ENCODE results near the gene RIPOR2.
"Not testable (repeated sequence)": the region's sequence is repeated elsewhere in the genome, so short reads cannot be mapped to it uniquely, and the experiment has no call there.

Gene RIPOR2

GRCh38 chr6:24950218-24950941, 14.6 kb upstream of the RIPOR2 start:
- no peak overlapping the region for H3K4me3 ChIP-seq (ENCODE audit: low read depth in 1 of 2, low read length in 2 of 2)
- no peaks in the 10 kb centered on the region for H3K9me3 ChIP-seq (ENCODE audit: low read length)
- no peaks in the 10 kb centered on the region for H3K4me1 ChIP-seq (ENCODE audit: insufficient read depth, low read length)
- no peak overlapping the region for H3K27ac ChIP-seq (ENCODE audit: low read depth, low read length)
- no peaks in the 10 kb centered on the region for H3K27me3 ChIP-seq (ENCODE audit: control insufficient read depth in 1 of 2, insufficient read depth in 2 of 2, low read length in 2 of 2)
- H3K36me3 ChIP-seq (ENCODE audit: insufficient read depth, low read length), result no peaks in the 10 kb centered on the region
- no peak overlapping the region for H3K9ac ChIP-seq (ENCODE audit: low read length)

- Histone ChIP-seq H3K36me3 (ENCODE audit: insufficient read depth, low read length) (no peaks in the 10 kb centered on the region), H3K27ac (ENCODE audit: low read depth, low read length) (no peak overlapping the region), H3K9ac (ENCODE audit: low read length) (no peak overlapping the region), H3K27me3 (ENCODE audit: control insufficient read depth in 1 of 2, insufficient read depth in 2 of 2, low read length in 2 of 2) (no peaks in the 10 kb centered on the region), H3K4me1 (ENCODE audit: insufficient read depth, low read length) (no peaks in the 10 kb centered on the region), H3K9me3 (ENCODE audit: low read length) (peaks cover 3% of the 10 kb centered on the region), H3K4me3 (ENCODE audit: low read depth in 1 of 2, low read length in 2 of 2) (no peak overlapping the region)
Observed at GRCh38 chr6:24949020-24949569, 13.3 kb upstream of the RIPOR2 start.

DNA sequence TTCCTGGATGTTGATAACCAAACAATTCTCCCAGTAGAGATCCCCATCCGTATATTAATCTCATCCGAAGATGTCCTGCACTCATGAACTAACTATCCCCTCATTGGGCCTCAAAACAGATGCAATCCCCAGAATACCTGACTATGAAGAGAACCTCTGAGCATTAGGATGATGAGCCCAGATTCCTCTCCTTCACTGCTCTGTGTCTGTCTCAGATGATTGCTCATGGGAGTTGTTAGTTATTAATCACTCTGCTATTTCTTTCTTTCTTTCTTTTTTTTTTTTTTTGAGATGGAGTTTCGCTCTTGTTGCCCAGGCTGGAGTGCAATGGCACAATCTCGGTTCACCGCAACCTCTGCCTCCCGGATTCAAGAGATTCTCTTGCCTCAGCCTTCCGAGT, 12.5 kb upstream of the RIPOR2 start:
- not testable (repeated sequence) for H3K9me3 ChIP-seq (ENCODE audit: low read length); H3K27ac ChIP-seq (ENCODE audit: low read depth, low read length); H3K27me3 ChIP-seq (ENCODE audit: control insufficient read depth in 1 of 2, insufficient read depth in 2 of 2, low read length in 2 of 2); H3K4me1 ChIP-seq (ENCODE audit: insufficient read depth, low read length); H3K4me3 ChIP-seq (ENCODE audit: low read depth in 1 of 2, low read length in 2 of 2); H3K9ac ChIP-seq (ENCODE audit: low read length); H3K36me3 ChIP-seq (ENCODE audit: insufficient read depth, low read length)

DNA sequence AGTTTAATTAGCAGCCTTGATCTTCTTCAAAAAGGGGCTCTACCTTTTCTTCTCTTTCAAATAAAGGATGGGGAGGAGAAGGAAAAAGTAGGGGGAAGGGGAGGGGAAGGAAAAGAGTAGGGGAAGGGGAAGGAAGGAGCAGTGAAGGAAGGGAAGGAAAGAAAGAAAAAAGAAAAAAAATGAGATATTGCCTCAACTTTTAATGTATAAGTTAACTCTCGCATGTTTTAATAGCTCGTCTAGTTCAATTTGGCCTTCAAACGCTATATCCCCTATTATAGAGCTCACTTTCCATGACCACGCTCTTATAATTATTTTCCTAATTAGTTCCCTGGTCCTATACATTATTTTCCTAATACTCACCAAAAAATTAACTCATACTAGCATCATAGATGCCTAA, 11.9 kb upstream of the RIPOR2 start:
- Histone ChIP-seq H3K4me3 (ENCODE audit: low read depth in 1 of 2, low read length in 2 of 2) (no peak overlapping the region), H3K4me1 (ENCODE audit: insufficient read depth, low read length) (no peaks in the 10 kb centered on the region), H3K36me3 (ENCODE audit: insufficient read depth, low read length) (no peaks in the 10 kb centered on the region), H3K27ac (ENCODE audit: low read depth, low read length) (no peak overlapping the region), H3K9me3 (ENCODE audit: low read length) (peaks cover 4% of the 10 kb centered on the region), H3K9ac (ENCODE audit: low read length) (no peak overlapping the region), H3K27me3 (ENCODE audit: control insufficient read depth in 1 of 2, insufficient read depth in 2 of 2, low read length in 2 of 2) (no peaks in the 10 kb centered on the region)

GRCh38 chr6:24945054-24945453, 9.3 kb upstream of the RIPOR2 start:
- Histone ChIP-seq H3K27me3 (ENCODE audit: control insufficient read depth in 1 of 2, insufficient read depth in 2 of 2, low read length in 2 of 2) (no peaks in the 10 kb centered on the region), H3K4me3 (ENCODE audit: low read depth in 1 of 2, low read length in 2 of 2) (no peak overlapping the region), H3K36me3 (ENCODE audit: insufficient read depth, low read length) (no peaks in the 10 kb centered on the region), H3K27ac (ENCODE audit: low read depth, low read length) (no peak overlapping the region), H3K9me3 (ENCODE audit: low read length) (peaks cover 4% of the 10 kb centered on the region), H3K4me1 (ENCODE audit: insufficient read depth, low read length) (no peaks in the 10 kb centered on the region), H3K9ac (ENCODE audit: low read length) (no peak overlapping the region)

DNA sequence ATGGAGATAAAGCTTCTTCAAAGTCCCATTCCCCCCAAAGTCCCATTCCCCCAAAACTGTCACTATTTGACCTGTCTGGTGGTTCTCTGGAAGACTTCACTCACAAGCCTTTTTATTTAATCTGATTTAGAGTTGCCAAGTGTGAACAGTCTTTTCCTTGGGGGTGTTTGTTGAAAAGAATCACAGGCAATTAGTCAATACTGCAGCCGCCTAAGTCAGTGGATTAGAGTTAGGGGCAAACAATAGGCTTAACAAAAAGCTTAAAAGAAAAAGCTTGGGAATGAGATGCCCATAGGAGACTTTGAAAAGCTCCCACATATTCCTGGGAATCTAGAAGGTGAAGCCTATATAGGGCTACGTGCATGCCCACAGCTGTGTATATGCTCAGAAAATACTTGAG, 8.0 kb upstream of the RIPOR2 start:
- no peaks in the 10 kb centered on the region for H3K4me1 ChIP-seq (ENCODE audit: insufficient read depth, low read length)
- no peaks in the 10 kb centered on the region for H3K36me3 ChIP-seq (ENCODE audit: insufficient read depth, low read length)
- H3K4me3 ChIP-seq (ENCODE audit: low read depth in 1 of 2, low read length in 2 of 2), result no peak overlapping the region
- peaks cover 4% of the 10 kb centered on the region for H3K9me3 ChIP-seq (ENCODE audit: low read length)
- H3K27me3 ChIP-seq (ENCODE audit: control insufficient read depth in 1 of 2, insufficient read depth in 2 of 2, low read length in 2 of 2), result no peaks in the 10 kb centered on the region
- H3K27ac ChIP-seq (ENCODE audit: low read depth, low read length), result no peak overlapping the region
- no peak overlapping the region for H3K9ac ChIP-seq (ENCODE audit: low read length)

DNA sequence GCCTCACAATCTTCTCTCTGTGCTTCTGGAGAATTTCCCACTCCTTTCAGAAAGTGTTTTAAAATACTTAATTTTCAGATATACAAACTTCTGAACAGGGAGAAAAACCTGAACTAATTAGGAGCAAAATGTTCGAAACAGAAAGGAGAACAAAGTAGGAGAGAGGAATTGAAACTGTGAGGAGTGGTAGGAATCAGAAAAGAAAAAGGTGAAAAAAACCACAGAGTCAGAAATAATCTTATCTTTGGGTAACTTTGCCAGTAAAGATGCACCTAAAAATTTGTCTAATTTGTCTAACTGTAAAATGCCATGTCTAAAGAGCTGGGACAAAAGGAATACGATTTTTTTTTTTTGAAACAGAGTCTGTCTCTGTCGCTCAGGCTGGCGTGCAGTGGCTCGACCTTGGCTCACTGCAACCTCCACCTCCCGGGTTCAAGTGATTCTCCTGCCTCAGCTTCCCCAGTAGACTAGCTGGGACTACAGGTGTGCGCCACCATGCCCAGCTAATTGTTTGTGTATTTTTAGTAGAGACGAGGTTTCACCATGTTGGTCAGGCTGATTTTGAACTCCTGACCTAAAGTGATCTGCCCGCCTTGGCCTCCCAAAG, 4.7 kb upstream of the RIPOR2 start:
- Histone ChIP-seq H3K9ac (ENCODE audit: low read length) (no peak overlapping the region), H3K27me3 (ENCODE audit: control insufficient read depth in 1 of 2, insufficient read depth in 2 of 2, low read length in 2 of 2) (no peaks in the 10 kb centered on the region), H3K9me3 (ENCODE audit: low read length) (peaks cover 4% of the 10 kb centered on the region), H3K27ac (ENCODE audit: low read depth, low read length) (no peak overlapping the region), H3K4me3 (ENCODE audit: low read depth in 1 of 2, low read length in 2 of 2) (no peak overlapping the region), H3K4me1 (ENCODE audit: insufficient read depth, low read length) (no peaks in the 10 kb centered on the region), H3K36me3 (ENCODE audit: insufficient read depth, low read length) (no peaks in the 10 kb centered on the region)

DNA sequence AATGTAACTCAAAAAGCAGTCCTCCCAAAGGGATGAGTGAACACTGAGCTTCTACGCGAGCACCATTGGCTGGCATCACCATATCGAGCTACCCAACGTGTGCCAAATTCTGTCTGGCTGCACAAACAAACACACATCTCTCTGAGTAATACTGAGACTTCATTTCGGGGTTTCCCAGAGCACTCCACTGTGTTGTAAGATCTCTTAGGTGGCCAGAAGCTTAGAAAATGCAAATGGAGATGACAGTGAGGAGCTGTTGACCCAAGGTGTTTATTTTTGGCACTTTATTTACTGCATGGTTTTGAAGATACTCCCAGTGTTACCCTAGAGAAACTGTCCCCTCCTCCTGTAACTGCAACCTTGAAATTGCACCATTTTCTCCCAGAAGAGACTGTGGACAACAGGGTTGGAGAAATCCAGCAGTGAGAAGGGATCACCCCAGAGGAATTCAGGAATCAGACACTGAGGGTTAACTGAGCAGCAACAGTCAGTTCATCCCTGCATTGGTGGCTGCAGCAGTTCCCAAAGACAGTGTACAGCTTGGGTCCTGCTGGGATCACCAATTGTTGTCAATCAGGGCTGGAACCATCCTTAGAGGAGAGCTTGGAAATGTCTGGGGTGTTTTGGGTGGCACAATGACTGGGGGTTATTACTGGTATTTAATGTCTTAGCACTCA, 1.0 kb upstream of the RIPOR2 start:
- H3K9ac ChIP-seq (ENCODE audit: low read length), result no peak overlapping the region
- H3K27me3 ChIP-seq (ENCODE audit: control insufficient read depth in 1 of 2, insufficient read depth in 2 of 2, low read length in 2 of 2), result no peaks in the 10 kb centered on the region
- H3K27ac ChIP-seq (ENCODE audit: low read depth, low read length), result no peak overlapping the region
- peaks cover 4% of the 10 kb centered on the region for H3K4me1 ChIP-seq (ENCODE audit: insufficient read depth, low read length)
- H3K36me3 ChIP-seq (ENCODE audit: insufficient read depth, low read length), result no peaks in the 10 kb centered on the region
- H3K9me3 ChIP-seq (ENCODE audit: low read length), result no peaks in the 10 kb centered on the region
- no peak overlapping the region for H3K4me3 ChIP-seq (ENCODE audit: low read depth in 1 of 2, low read length in 2 of 2)

DNA sequence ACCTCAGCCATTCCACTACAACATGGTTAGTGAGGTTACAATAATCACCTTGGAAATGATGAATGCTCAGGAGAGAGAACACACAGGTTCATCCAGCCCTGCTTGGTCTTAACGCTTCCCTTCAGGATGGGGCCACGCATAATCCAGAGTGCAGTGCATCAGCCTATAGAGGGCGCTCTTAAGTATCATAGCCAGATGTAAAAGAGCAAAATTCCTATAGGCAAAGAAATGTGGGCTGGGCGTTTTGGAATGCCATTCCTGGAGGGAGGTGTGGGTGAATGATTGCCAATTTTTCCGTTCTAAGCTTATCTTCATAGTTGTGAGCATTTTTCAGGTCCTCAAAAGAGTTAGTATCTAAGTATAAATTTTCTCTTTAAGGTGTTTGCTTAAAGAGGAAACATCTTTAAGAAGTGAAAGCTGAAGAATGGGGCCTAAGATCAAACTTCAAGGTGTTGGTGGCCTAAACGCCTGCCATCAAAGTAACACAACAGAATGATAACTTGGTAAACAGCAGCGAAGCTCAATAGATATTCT, 1.8 kb downstream of the RIPOR2 start:
- no peaks in the 10 kb centered on the region for H3K36me3 ChIP-seq (ENCODE audit: insufficient read depth, low read length)
- peaks cover 18% of the 10 kb centered on the region for H3K4me1 ChIP-seq (ENCODE audit: insufficient read depth, low read length)
- H3K27ac ChIP-seq (ENCODE audit: low read depth, low read length), result no peak overlapping the region
- H3K9ac ChIP-seq (ENCODE audit: low read length), result no peak overlapping the region
- no peak overlapping the region for H3K4me3 ChIP-seq (ENCODE audit: low read depth in 1 of 2, low read length in 2 of 2)
- H3K27me3 ChIP-seq (ENCODE audit: control insufficient read depth in 1 of 2, insufficient read depth in 2 of 2, low read length in 2 of 2), result no peaks in the 10 kb centered on the region
- H3K9me3 ChIP-seq (ENCODE audit: low read length), result no peaks in the 10 kb centered on the region

GRCh38 chr6:24933266-24933665, 2.5 kb downstream of the RIPOR2 start:
- no peaks in the 10 kb centered on the region for H3K27me3 ChIP-seq (ENCODE audit: control insufficient read depth in 1 of 2, insufficient read depth in 2 of 2, low read length in 2 of 2)
- peaks cover 21% of the 10 kb centered on the region for H3K4me1 ChIP-seq (ENCODE audit: insufficient read depth, low read length)
- H3K9me3 ChIP-seq (ENCODE audit: low read length), result no peaks in the 10 kb centered on the region
- no peaks in the 10 kb centered on the region for H3K36me3 ChIP-seq (ENCODE audit: insufficient read depth, low read length)
- no peak overlapping the region for H3K9ac ChIP-seq (ENCODE audit: low read length)
- H3K4me3 ChIP-seq (ENCODE audit: low read depth in 1 of 2, low read length in 2 of 2), result no peak overlapping the region
- H3K27ac ChIP-seq (ENCODE audit: low read depth, low read length), result no peak overlapping the region

DNA sequence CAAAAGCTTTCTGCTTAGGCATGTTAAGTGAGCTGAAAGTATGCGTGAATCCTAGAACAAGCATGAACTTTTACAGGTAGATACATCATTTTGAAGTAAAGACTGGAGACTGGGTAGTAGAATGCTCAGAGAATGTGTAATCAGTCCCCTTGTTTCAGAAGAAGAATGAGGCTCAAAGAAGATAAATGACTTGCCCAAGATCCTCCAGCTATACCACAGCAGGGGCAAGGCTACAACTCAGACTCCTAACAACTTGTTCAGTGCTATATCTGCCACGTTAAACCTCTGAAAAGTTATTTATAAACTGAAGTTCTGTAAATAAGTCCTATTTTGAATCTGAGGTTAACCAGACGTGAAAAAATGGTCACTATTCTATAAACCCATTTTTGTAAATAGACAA, 2.9 kb downstream of the RIPOR2 start:
- Histone ChIP-seq H3K4me1 (ENCODE audit: insufficient read depth, low read length) (peaks cover 21% of the 10 kb centered on the region), H3K27me3 (ENCODE audit: control insufficient read depth in 1 of 2, insufficient read depth in 2 of 2, low read length in 2 of 2) (no peaks in the 10 kb centered on the region), H3K4me3 (ENCODE audit: low read depth in 1 of 2, low read length in 2 of 2) (no peak overlapping the region), H3K9ac (ENCODE audit: low read length) (no peak overlapping the region), H3K36me3 (ENCODE audit: insufficient read depth, low read length) (no peaks in the 10 kb centered on the region), H3K27ac (ENCODE audit: low read depth, low read length) (no peak overlapping the region), H3K9me3 (ENCODE audit: low read length) (no peaks in the 10 kb centered on the region)
